GM12873 (cell line): ENCODE results near the gene WWOX.

Source experiments
- TF ChIP-seq, protein P1 (sequence below): IDR thresholded peaks from 2 replicates; pipeline ENCODE4 v1.5.1; 2012; ENCODE audit warnings: low read depth, mild to moderate bottlenecking, moderate library complexity, low read length, control low read depth; ENCODE audit not compliant: insufficient read depth; ENCODE audit errors: missing control alignments

Gene WWOX

GRCh38 chr16:79069121-79069520 lies 969.7 kb downstream of the WWOX start:
- TF ChIP-seq, protein P1, sequence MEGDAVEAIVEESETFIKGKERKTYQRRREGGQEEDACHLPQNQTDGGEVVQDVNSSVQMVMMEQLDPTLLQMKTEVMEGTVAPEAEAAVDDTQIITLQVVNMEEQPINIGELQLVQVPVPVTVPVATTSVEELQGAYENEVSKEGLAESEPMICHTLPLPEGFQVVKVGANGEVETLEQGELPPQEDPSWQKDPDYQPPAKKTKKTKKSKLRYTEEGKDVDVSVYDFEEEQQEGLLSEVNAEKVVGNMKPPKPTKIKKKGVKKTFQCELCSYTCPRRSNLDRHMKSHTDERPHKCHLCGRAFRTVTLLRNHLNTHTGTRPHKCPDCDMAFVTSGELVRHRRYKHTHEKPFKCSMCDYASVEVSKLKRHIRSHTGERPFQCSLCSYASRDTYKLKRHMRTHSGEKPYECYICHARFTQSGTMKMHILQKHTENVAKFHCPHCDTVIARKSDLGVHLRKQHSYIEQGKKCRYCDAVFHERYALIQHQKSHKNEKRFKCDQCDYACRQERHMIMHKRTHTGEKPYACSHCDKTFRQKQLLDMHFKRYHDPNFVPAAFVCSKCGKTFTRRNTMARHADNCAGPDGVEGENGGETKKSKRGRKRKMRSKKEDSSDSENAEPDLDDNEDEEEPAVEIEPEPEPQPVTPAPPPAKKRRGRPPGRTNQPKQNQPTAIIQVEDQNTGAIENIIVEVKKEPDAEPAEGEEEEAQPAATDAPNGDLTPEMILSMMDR, result no peak

GRCh38 chr16:79069633-79070032 lies 970.2 kb downstream of the WWOX start:
- TF ChIP-seq, protein P1, result no peak

- TF ChIP-seq, protein P1, result no peak
Measured at GRCh38 chr16:79071424-79071823, 972.0 kb downstream of the WWOX start.

DNA sequence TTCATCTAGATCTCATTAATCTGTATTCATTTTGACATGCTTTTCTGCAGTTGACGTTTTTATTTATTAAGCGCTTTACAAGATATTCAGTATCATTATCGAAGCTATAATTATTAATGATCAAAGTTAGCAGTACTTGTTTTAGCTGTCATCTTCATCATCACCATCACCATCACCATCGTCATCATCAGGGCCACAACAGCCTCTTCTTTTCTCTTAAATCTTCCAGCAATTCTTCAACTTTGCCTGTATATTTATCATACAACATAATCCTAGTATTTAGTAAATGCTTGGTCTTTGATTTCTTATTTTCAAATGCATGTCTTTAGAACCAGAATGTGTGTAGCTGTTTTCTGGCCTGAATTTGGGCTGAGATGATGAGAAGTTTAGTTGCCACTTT lies 973.1 kb downstream of the WWOX start:
- TF ChIP-seq, protein P1, result no peak

GRCh38 chr16:79073566-79073965 lies 974.1 kb downstream of the WWOX start:
- TF ChIP-seq, protein P1, result no peak

DNA sequence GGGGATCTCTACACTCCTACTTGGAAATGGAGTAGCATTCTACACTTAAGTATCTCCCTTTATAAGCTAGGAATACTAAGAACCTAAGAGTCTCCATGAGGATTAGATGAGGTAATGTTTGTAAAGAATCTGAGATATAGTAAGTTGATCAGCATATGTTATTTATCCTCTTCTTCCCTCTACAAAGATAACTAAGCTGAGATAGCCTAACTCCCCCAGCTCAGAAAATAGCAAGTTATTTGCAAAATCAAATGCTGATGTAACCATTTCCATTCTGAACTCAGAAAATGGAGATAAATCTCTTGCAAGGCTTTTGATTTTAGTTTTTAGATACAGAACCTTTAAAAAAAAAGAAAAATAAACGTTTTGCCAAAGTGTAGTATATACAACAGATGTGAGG lies 975.1 kb downstream of the WWOX start:
- TF ChIP-seq, protein P1, result no peak

DNA sequence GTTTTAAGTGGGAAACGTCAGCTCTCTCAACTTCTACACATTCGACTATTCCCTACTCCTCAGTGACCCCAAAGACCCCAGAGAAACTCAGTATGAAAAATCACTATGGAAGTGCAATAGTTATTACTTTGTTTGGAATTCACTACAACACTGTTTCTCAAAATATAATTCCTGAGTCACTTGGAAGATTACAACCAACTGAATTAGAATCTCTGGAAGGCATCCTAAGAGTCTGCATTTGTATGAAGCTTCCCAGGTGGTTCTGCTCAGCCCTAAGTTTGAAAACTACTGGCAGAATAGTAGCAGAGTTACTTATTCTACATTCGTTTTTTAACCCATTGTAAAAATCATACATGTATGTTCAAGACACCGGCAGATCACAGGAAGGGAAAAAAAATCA lies 975.5 kb downstream of the WWOX start:
- TF ChIP-seq, protein P1, result no peak
